MM.1S (cell line): ENCODE data around the gene KIF5C.

Source experiments
- EZH2 ChIP-seq: fragments of 300-600 bp; sonication (generic); optimal IDR thresholded peaks from 2 replicates; pipeline ENCODE3; 2017; ENCODE audit warnings: low read depth, mild to moderate bottlenecking, antibody characterized with exemption, low read length, mixed read lengths
- TF ChIP-seq, protein P1 (sequence below): fragments of 300-600 bp; sonication (generic); IDR thresholded peaks from 2 replicates; pipeline ENCODE4 v1.5.1; 2016; ENCODE audit warnings: antibody characterized with exemption, low read length, mixed read lengths

DNA sequence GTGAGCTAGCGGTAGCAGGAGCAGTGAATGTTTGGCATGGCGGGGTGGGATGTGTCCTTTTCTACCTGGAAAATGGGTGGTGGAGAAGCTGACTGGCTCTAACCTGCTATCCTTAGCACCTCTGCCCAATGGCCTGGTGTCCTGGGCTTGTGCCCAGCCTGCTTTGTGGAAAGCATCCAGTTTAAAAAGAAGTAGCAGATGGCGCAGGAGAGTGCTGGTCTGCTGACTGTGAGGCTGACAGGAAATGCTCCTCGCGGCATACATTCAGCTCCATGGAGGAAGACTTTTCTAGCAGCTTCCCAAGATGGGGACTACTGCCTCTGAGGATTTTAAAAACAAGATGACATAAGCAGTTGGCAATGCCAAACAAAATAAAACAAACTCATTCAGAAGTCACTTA lies 107.3 kb downstream of the KIF5C start:
- TF ChIP-seq, protein P1, sequence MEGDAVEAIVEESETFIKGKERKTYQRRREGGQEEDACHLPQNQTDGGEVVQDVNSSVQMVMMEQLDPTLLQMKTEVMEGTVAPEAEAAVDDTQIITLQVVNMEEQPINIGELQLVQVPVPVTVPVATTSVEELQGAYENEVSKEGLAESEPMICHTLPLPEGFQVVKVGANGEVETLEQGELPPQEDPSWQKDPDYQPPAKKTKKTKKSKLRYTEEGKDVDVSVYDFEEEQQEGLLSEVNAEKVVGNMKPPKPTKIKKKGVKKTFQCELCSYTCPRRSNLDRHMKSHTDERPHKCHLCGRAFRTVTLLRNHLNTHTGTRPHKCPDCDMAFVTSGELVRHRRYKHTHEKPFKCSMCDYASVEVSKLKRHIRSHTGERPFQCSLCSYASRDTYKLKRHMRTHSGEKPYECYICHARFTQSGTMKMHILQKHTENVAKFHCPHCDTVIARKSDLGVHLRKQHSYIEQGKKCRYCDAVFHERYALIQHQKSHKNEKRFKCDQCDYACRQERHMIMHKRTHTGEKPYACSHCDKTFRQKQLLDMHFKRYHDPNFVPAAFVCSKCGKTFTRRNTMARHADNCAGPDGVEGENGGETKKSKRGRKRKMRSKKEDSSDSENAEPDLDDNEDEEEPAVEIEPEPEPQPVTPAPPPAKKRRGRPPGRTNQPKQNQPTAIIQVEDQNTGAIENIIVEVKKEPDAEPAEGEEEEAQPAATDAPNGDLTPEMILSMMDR, result no peak
- TF ChIP-seq EZH2, result no peak
